ENCODE measurements around the gene PTGER1.

DNA sequence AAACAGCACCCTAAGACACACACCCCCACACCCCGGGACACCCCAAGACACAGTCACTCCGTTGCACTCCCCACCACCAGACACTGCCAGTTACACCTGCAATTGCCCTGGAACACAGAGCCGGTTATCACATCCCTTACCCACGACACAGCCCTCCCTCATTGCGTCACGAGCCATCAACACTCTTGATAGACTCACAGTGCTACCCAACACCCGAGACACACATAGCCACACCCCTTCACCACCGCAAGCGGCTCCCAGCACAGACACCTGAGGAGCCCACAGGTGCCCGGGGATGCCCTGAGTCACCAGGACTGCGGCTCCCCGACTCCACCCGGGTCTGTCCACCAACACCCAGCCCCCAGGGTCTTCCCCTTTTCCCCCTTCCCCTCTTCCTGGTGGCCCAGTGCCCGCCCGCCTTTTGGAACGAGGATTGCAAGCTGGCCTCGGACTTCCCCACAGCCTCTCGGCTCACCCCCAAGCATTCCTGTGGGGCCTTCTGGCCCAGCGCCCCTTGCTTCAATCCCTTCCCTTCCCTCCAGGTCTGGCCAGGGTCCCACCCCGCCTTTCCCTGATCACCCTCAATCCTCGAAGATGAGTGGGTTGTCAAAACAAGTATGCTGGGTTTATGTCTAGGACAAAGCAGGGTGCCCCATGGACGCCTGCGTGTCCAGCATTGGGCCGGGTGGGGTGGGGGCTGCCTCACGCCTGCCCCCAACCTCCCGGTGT, 1.7 kb upstream of the PTGER1 start:
- TF ChIP-seq, protein P1, sequence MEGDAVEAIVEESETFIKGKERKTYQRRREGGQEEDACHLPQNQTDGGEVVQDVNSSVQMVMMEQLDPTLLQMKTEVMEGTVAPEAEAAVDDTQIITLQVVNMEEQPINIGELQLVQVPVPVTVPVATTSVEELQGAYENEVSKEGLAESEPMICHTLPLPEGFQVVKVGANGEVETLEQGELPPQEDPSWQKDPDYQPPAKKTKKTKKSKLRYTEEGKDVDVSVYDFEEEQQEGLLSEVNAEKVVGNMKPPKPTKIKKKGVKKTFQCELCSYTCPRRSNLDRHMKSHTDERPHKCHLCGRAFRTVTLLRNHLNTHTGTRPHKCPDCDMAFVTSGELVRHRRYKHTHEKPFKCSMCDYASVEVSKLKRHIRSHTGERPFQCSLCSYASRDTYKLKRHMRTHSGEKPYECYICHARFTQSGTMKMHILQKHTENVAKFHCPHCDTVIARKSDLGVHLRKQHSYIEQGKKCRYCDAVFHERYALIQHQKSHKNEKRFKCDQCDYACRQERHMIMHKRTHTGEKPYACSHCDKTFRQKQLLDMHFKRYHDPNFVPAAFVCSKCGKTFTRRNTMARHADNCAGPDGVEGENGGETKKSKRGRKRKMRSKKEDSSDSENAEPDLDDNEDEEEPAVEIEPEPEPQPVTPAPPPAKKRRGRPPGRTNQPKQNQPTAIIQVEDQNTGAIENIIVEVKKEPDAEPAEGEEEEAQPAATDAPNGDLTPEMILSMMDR (IDR thresholded peaks at IDR 0.05; ENCODE audit: poor library complexity): no peak
- TF ChIP-seq EZH2 (IDR thresholded peaks at IDR 0.05; ENCODE audit: borderline replicate concordance) (no peak), EZH2phosphoT487 (IDR thresholded peaks at IDR 0.05; ENCODE audit: low read depth, severe bottlenecking, unreplicated experiment) (no peak)
